ENCODE results near the gene VANGL2.
"Not testable (repeated sequence)": the region's sequence is repeated elsewhere in the genome, so short reads cannot be mapped to it uniquely, and the experiment has no call there.

The VANGL2 gene

DNA sequence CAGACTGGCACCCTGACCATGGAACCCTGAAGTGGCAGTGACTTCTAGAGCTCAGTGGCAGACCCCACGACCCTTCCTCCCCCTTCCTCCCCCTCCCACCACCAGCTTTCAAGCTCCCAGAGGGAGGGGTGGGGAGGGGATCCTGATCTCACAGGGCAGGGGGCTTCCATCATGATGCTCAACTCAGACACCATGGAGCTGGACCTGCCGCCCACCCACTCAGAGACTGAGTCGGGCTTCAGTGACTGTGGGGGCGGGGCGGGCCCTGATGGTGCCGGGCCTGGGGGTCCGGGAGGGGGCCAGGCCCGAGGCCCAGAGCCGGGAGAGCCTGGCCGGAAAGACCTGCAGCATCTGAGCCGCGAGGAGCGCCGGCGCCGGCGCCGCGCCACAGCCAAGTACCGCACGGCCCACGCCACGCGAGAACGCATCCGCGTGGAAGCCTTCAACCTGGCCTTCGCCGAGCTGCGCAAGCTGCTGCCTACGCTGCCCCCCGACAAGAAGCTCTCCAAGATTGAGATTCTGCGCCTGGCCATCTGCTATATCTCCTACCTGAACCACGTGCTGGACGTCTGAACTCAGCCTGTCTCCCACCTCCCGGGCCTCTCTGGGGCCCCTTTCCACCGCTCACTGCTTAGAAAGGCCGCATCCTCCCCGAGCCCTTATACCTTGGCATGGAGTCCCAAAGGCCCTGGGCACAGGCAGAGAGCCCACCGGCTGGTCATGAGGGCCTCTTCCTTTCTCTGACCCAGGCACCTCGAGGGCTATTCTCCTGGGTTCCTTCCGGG is 29.6 kb upstream of the VANGL2 start:
- no peak for FAIRE-seq

- no peak for FAIRE-seq
Observed at GRCh38 chr1:160371346-160371631, 29.1 kb upstream of the VANGL2 start.

DNA sequence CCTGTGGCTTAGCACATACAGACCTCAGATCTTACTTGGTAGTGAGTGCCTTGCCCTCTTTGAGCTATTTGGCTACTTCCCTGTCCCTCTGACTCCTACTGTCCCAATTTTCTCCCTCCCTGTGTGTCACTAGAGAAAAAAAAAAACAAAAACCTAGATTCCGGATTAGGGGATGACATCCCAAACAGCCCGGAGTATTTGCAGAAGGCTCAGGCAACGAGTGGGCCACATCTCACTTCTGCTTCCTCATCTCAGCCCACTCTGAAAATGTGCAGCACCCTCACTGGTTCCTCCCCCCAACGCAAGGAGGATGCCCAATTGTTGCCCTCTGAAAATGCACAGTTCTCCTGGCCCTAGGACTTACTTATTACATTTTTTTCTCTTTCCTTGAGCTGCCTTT is 28.6 kb upstream of the VANGL2 start:
- FAIRE-seq, result no peak

DNA sequence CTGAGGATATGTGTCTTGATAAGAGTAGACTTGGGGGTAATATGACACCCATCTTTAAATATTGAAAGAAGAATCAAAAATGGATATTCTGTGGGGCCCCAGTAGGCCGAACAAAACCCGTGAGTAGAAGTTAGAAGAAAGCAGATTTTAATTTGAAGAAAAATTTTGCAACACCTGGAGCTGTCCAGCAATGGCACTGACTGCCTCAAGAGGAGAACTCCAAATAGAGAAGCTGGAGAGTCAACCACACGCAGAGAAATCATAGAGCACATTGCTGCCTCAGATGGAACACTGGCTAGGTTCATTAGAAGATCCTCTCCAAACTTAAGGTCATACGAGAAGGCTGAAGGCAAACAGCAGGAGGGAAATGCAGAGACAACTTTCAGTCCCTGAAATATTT is 26.7 kb upstream of the VANGL2 start:
- FAIRE-seq, result no peak

DNA sequence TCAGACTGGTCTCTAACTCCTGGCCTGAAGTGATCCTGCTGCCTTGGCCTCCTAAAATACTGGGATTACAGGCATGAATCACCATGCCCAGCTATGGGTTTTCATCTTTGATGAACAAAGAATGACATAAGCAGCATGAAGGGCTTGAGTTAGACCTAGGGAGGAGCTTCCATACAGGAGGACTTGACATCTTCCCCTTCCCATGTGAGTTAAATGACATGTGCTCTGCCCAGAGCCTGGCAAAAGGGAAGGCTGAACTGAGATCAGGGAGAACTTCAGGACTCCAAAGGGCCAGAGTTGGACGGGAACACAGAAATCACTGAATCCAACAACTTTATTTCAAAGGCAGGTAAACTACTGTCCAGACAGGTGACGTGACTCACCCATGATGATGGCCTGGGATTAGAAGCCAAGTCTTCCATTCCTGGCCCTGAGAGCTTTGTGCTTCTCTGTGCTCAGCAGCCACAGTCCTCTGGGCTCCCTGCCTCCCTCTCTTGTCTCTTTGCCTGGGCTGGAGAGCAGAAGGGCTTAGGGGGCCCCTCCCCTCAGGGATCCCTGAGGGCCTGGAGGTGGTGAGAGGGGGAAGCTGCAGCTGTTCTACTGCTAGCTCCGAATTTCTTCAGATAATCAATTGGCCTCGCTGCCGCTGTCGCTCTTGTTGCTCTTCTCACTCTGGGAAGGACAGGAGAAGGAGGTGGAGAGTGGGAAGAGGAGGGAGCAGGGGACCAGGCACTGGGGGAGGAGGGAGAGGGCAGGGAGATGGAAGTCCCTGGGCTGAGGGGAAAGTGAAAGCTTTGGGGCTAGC is 25.9 kb upstream of the VANGL2 start:
- no peak for FAIRE-seq

DNA sequence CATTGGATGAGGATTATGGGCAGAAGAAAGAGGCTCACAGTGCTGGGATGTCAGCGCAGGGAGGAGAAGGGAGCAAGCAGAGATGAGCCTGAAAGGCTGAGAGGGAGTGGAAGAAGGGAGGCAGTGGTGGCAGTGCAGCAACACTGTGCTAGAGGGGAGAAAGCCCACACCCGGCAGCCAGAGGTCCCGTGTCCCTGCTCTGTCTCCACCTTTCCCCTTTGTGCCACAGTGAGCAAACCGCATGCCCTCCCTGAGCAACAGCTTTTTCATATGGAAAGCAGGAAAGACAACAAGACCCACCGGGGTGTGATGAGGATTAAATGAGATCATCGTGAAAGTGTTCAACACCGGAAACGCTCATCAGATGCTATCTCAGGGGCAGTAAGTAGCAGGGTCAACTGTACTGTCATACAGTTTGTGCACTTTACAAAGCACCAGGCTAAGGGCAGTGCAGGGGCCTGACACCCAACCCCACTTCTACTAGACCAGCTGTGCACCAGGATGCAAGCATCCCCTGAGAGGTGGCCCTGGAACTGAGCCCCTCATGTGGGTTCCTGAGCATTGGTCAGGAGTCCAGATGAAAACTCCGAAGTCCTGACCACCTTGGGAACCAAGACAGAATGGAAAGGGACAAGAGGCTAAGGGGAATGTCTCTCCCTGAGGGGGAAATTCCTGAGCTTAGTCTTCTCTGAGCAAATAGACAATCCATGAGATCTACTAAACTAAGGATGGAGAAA is 24.4 kb upstream of the VANGL2 start:
- no peak for FAIRE-seq

GRCh38 chr1:160376525-160377131 is 23.7 kb upstream of the VANGL2 start:
- FAIRE-seq, result peak; percentile 54

- FAIRE-seq, result no peak
Observed at GRCh38 chr1:160377585-160378206, 22.7 kb upstream of the VANGL2 start.

DNA sequence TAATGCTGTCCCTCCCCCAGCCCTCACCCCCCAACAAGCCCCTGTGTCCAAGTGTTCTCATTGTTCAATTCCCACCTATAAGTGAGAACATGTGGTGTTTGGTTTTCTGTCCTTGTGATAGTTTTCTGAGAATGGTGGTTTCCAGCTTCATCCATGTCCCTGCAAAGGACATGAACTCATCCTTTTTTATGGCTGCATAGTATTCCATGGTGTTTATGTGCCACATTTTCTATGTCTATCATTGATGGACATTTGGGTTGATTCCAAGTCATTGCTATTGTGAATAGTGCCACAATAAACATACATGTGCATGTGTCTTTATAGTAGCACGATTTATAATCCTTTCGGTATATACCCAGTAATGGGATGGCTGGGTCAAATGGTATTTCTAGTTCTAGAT is 15.6 kb upstream of the VANGL2 start:
- FAIRE-seq, result not testable (repeated sequence)

- not testable (repeated sequence) for FAIRE-seq
Observed at GRCh38 chr1:160388406-160388805, 12.0 kb upstream of the VANGL2 start.

GRCh38 chr1:160394673-160395072 is 5.7 kb upstream of the VANGL2 start:
- FAIRE-seq, result no peak

DNA sequence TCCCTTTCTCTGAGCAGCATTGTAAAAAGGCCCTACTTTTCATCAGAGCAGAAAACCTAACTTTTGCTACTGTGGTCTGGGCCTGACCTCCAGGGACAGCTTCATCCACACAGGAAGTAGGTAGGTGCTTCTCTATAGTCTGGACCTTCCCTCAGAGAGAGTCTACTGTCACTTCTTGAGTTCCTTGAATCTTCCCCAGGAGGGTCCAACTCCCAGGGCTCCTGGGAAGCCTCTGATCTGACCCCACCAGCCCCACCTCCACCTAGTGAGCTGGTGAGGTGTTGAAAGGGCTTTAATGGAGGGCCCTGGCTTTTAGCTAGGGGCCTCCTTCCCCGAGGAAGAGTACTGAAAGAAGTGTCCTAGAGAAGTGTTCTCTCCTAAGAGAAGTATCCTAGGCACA is 2.7 kb upstream of the VANGL2 start:
- no peak for FAIRE-seq

DNA sequence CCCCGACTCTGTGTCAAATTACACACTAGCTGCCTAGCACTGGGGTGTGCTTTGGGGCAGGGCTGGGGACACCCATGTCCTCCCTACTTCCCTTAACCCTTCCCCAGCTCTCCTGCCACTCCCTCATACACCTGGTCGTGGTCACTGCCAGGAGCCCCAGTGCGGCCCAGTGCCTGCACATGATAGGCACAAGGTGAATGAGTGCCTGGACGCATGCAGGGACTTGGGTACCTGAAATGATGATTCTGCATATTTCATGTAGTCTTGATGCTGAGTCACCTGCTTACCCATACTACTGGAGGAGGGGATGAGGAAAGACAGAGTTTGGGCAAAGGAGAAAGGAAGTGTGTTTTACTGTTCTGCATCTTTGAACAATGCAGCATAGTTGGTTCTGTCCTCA is 1.5 kb upstream of the VANGL2 start:
- FAIRE-seq, result no peak

GRCh38 chr1:160399544-160400222 is 681 bp upstream of the VANGL2 start:
- FAIRE-seq, result no peak

- FAIRE-seq, result no peak
Observed at GRCh38 chr1:160400646-160401486, 502 bp downstream of the VANGL2 start.

- no peak for FAIRE-seq
Observed at GRCh38 chr1:160401487-160401805, 1.1 kb downstream of the VANGL2 start.

DNA sequence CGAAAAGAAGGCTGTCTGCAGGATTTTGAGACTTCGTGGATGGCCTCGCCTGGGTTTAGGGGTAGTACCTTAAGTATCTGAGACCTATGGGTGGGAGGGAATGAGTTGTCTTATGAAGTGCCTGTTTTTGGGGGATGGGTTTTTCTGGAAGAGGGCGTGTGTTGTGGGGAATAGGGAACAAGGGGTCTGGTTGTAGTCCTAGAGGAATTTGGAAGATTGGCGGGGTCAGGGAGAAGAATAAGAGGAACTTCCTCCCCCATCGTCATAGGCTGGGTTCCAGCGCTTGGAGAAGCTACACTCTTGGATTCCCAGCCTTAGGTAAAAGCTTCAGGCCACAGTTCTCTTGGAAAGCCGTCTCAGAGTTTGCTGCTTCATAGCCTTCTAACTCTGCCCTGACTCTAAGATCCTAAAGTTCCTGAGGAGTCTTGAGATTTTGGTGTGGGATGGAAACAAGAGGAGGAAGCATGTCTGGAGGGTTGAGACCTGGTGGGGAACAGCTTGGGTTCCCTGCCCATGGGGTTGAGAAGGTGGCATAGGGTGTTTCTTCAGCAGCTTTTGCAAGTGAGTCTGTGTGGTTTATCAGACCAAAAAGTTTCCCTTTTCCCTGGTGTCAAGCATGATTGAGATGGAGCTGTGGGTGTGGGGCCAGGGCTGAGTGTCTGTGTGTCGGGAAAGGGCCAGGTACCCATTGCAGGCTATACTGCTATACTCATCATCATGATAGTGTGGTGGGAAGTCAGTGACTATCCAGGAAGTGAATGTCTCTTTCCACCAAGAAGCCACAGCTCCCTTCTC is 1.8 kb downstream of the VANGL2 start:
- FAIRE-seq, result no peak

DNA sequence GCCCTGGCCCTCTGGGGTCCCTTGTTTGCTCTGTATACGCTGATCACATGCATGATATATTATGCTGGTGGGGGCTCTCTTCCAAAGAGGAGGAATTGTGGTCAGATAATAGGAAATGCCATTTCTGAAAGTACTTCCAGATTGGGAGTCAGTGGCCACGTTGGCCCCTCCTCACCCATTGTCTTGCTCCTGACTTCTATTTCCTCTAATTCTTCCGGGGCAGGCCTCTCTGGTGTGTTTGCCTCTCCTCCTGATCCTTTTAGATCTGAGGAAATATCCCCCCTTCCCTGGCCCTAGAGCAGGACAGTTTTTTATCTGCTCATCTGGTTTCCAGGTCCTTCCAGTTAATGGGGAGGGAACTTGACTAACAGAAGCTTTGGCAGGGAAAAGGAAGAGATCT is 2.9 kb downstream of the VANGL2 start:
- FAIRE-seq, result no peak

GRCh38 chr1:160404094-160404493 is 3.7 kb downstream of the VANGL2 start:
- FAIRE-seq, result no peak

DNA sequence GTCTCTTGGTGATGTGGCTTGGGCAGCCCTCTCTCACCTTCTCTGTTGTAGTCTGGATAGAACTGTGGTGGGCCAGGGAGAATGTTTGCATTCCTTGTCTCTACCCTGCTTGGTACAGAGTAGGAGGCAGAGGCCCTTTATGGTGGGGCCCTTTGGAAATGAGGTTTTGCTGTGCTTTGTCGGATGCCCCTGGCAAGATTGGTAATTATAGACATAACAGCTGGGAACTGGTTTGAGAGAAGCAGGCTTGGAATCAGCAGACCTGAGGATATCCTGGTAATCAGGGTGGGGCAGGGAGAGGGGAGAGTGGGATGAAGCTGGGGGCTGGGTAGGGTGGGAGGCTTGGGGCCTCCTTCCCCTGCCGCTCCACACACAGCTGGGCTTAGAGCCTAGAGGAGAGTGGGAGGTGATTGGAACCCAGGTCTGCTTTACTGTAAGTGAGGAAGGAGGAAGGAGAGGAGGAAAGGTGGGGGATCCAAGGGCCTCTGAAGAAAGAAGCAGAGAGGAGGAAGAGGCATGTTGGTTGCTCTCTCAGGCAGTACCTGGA is 5.0 kb downstream of the VANGL2 start:
- FAIRE-seq, result no peak
